Right forelimb (tissue), 1 donor: ENCODE data around the gene S100A3.

ENCODE experiments used
- DNase-seq: peaks from one replicate; pipeline ENCODE4 v3.0.0-alpha.2; 2018

Gene S100A3

GRCh38 chr1:153547560-153548551, 1.2 kb downstream of the S100A3 start:
- DNase-seq, result no peak

GRCh38 chr1:153546796-153547559, 2.1 kb downstream of the S100A3 start:
- no peak for DNase-seq

- DNase-seq, result no peak
Observed at GRCh38 chr1:153546371-153546770, 2.7 kb downstream of the S100A3 start.

DNA sequence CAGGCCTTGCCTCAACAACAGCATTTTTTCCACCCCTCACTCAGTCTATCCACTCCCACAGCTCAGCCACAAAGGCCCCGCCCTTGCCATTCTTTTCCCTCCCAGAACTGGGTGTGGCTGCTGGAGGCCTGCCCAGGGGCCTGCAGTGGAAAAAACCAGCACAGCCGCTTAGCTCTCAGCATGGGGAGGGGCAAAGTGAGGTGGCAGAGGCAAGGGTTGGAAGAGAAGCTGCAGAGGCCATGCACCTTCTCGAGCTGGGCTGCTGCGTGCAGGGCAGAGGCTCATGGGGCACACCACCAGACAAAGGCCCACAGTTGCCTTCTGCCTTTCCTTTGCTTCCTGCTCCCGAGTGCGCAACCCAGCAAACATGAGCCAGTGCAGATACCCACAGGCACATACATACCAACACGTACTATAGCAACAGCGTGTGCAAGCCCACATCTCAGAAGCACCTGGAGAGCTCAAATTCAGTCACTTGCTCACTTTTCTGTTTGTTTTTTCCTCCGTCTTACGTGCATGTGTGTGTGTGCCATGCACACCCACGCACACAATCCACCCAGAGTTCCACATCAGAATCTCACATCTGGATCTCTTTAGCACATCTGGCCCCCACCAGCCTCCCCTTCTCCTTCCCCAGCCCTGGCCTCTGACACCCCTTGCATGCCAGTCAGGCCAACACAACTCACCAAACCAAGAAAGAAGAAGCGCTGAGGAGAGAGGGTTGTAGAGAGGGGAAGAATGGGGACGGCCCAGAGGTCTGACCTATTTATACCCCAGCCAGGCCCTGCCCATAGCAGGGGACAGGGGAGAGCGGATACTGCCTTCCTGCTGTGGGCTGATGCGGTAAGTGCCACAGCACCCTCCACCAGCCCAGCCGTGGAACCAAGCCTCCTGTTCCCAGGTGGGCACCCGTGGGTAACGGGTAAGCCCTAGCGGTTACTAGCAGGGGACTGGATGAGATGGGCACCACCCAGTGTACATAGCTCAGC, 3.7 kb downstream of the S100A3 start, which contains the start of gene S100A4:
S100A4 (minus strand) TSS at position 740 of the 989 bp plus-strand sequence. CDS start 1,012 bp downstream, outside the sequence.
- DNase-seq, result peak; percentile 98

- no peak for DNase-seq
Observed at GRCh38 chr1:153544453-153545066, 4.5 kb downstream of the S100A3 start.

DNA sequence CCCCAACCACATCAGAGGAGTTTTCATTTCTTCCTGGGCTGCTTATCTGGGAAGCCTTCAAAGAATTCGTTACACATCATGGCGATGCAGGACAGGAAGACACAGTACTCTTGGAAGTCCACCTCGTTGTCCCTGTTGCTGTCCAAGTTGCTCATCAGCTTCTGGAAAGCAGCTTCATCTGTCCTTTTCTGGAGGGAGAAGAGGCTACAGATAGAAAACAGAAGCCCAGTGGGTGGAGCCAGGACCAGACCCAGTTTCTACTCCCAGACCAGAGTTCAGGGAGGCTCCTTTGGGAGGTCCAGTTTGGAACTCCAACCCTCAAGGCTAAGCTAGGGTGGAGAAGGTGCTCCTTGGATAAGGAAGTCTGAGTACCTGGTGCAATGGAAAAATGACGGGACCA, 5.3 kb downstream of the S100A3 start:
- no peak for DNase-seq

DNA sequence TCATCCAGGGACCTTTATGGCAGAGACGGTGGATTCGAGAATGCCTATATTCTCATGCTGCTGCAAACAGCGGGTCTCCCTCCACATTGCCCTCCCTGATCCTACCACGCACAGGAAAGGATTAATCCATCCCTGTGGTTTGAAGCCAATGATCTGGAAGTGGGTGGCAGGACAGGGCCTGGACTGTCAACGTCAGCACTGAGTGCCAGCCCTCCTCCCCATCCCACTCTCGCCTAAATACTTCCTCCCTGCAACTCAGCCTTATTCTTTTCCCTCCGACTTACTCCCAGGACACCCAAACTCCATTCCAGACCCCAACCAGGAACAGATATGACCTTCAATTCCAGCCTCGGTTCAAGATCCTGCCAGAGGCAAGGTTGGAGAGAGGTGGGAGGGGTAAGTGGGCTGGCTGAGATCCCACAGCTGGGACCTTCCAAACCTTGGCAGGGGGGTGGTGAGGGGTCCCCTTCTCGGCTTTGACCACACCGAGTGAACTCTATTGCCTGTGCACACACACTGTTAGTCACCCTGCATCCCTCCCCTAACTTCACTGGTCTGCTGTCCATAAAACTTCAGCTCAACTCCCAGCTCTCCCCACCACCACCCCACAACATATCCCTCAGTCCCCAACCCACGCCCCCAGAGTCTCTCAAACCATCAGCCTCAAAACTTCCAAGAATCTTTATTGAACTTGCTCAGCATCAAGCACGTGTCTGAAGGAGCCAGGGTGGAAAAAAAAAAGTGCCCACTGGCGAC, 5.9 kb downstream of the S100A3 start:
- no peak for DNase-seq

- DNase-seq, result no peak
Observed at GRCh38 chr1:153541641-153542590, 7.1 kb downstream of the S100A3 start.

DNA sequence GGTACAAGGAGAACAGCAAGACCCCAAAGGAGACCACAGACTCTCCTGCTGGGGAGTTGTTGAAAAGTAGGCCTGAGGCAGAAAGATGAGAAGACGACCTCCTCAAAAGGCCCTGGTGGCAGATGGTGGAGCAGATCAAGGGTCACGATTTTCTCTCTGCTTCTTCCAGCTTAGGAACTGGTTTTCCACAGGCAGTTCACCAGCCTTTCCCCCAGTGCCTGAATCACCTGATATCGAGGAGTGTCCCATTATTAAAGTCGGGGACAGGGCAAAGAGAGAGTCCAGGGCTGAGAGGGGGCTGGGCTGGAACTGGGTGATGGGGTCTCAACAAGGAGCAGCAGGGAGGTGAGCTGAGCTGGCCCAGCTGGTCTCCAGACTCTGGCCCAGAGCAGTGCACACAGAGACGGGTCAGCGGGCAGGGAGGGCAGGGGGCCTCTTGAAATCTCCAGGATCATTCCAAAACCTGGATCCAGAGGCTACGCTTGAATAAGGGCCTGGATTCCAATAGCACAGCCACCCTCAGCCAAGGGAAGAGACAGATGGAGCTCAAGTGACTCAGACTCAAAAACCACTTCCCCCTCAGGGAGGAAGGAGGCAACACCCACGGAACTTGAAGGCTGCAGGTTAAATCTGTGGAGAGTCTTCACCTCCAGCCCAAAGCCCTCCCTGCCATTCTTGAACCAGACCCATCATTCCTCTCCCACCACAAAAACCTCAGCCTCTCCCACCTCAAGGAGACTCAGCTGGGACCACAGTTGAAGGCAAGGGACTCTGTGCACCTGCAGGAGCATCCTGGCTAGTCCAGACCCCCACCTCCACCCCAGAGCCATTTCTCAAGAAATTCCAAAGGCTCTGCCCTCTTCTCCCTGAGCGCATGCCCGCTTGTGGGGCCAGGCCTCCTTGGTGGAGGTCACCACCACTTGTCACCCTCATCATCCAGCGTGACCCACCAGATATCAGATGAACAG, 8.4 kb downstream of the S100A3 start, which contains the start of gene S100A5:
S100A5 (minus strand) TSS at position 541 of the 968 bp plus-strand sequence. CDS start 743 bp downstream, outside the sequence.
- DNase-seq, result no peak

DNA sequence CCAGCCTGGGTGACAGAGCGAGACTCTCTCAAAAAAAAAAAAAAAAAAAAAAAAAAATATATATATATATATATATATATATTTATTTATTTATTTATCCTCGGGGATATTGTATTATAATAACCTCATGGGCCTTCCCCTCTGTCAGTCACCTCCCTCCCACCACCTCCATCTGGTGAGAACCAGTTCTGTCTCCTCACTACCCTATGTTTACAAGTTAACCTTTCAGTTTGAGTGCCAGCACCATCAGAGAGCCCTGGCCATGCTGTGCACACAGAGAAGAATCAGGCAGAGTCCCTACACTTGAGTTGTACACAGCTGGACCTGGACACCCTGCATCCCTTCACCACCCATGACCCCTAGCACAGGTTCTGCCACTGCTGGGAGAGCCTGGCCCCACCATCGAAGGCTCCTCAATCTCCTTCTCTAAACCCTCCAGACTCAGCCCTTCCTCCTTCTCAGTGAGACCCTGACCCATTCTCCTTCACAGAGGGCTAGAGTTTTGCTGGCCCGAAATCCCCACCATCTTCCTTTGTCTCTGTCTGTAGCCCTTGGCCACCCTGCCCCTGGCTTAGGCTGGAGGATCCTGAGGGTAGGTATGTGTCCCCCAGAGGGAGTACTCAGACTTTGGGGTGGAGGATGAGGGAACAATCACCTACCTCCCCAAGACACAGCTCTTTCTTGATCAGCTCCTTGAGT, 9.5 kb downstream of the S100A3 start:
- no peak for DNase-seq

GRCh38 chr1:153538315-153538821, 10.7 kb downstream of the S100A3 start:
- no peak for DNase-seq

GRCh38 chr1:153537376-153537730, 11.7 kb downstream of the S100A3 start:
- DNase-seq, result no peak

DNA sequence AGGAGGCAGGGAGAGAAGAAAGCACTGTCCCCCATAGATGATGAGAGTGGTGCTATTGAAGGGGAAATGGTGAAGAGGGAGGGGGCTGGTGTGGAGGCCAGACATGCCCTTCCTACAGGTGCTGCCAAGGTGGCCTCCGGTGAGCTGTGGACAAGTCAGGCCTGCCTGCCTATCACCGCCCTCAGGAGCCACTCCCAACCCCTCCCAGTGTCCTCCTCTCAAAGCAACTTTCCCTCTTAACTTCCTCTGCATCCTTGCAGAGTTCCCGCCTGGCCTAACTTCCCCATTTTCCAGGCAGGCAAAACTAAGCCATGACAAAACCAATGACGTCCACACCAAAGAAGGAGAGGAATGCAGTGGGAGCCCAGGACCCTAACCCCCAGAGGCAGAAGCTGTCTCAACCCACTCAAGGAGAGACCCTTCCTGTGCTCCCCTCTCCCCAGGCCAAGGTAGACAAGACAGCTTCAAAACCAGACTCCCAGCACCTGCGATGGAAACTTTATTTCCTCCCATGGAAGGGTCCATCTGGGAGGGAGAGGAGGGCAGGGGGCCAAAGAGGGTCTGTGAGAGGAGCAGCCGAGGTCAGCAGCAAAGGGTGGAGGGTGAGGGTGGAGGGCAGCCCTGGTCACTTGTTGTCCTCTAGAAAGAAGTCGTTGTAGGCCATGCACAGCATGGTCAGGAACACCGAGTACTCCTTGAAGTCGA, 12.2 kb downstream of the S100A3 start:
- DNase-seq, result no peak

- peak; percentile 86 for DNase-seq
Observed at GRCh38 chr1:153536012-153536670, 12.9 kb downstream of the S100A3 start.

GRCh38 chr1:153535242-153536011, 13.6 kb downstream of the S100A3 start, which contains the start of gene S100A6:
S100A6 (minus strand) TSS chr1:153535991; CDS start chr1:153535339, 652 bp downstream.
- DNase-seq, result no peak

DNA sequence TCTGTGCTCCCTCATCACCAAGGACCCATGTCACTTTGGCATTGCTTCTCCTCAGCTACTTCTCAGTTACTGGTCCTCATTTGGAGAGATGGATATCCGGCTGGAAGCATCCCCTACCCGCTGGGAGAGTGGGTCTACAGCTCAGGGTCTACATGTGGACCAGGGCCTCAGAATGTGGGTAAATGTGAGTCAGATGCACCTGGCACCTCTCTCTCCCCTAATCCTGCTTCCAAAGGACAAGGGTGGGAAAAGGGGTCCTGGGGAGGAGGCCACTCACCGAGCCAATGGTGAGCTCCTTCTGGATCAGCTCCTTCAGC, 14.2 kb downstream of the S100A3 start:
- no peak for DNase-seq
